HepG2 (cell line): ENCODE measurements around the gene METTL23. TPM values are rescaled to one million over a fixed set of nuclear protein-coding genes. Genes with fewer than 3 reads are reported as not detected.

ENCODE experiments used
- AHR ChIP-seq: IDR thresholded peaks from 2 replicates; pipeline ENCODE4 v1.6.1; 2018; ENCODE audit warnings: missing genetic modification reagents, missing compliant biosample characterization
- ARNTL ChIP-seq: sonication (generic); formaldehyde crosslinking; IDR thresholded peaks from 2 replicates; pipeline ENCODE4 v1.4.0; 2020; ENCODE audit warnings: mild to moderate bottlenecking, missing genetic modification reagents
- ASH2L ChIP-seq: fragments of 300-600, 200-600 bp; sonication (generic); IDR thresholded peaks from 2 replicates; pipeline ENCODE4 v1.7.0; 2017; ENCODE audit warnings: low read depth, mild to moderate bottlenecking, moderate library complexity, mixed read lengths, low read length; ENCODE audit not compliant: insufficient read length
- HNRNPL ChIP-seq: fragments of 200-400 bp; formaldehyde crosslinking; IDR thresholded peaks from 2 replicates; pipeline ENCODE4 v1.6.1; 2017; ENCODE audit warnings: mild to moderate bottlenecking, low read depth, low read length
- KDM5B ChIP-seq: sonication (generic); formaldehyde crosslinking; IDR thresholded peaks from 2 replicates; pipeline ENCODE4 v1.4.0; 2020; ENCODE audit warnings: missing genetic modification reagents, mild to moderate bottlenecking, borderline replicate concordance
- MYNN ChIP-seq: sonication (generic); formaldehyde crosslinking; IDR thresholded peaks from 2 replicates; pipeline ENCODE4 v1.4.0; 2020; ENCODE audit warnings: mild to moderate bottlenecking, low read depth, missing genetic modification reagents
- RAD21 ChIP-seq: fragments of 450-650 bp; formaldehyde crosslinking; IDR thresholded peaks from 2 replicates; pipeline ENCODE4 v1.5.0; 2020; ENCODE audit warnings: mild to moderate bottlenecking
- RFX1 ChIP-seq: fragments of 450-650 bp; IDR thresholded peaks from 2 replicates; pipeline ENCODE4 v1.6.1; 2017
- RFXAP ChIP-seq: sonication (generic); formaldehyde crosslinking; IDR thresholded peaks from 2 replicates; pipeline ENCODE4 v1.4.0; 2020; ENCODE audit warnings: missing genetic modification reagents, borderline replicate concordance
- RORA ChIP-seq: sonication (generic); formaldehyde crosslinking; IDR thresholded peaks from 2 replicates; pipeline ENCODE4 v1.5.0; 2020; ENCODE audit warnings: mild to moderate bottlenecking, missing genetic modification reagents, moderate library complexity
- SKI ChIP-seq: fragments of 450-650 bp; IDR thresholded peaks from one replicate; pipeline ENCODE4 v1.6.1; 2018; ENCODE audit warnings: mild to moderate bottlenecking; ENCODE audit not compliant: partially characterized antibody
- SMAD9 ChIP-seq: sonication (generic); formaldehyde crosslinking; IDR thresholded peaks from 2 replicates; pipeline ENCODE4 v1.5.1; 2020; ENCODE audit warnings: mild to moderate bottlenecking, missing genetic modification reagents
- TARDBP ChIP-seq: sonication (generic); formaldehyde crosslinking; IDR thresholded peaks from 2 replicates; pipeline ENCODE4 v1.8.0; 2022; ENCODE audit warnings: mild to moderate bottlenecking, missing genetic modification reagents
- ZBTB42 ChIP-seq: sonication (generic); formaldehyde crosslinking; IDR thresholded peaks from 2 replicates; pipeline ENCODE4 v1.5.0; 2020; ENCODE audit warnings: mild to moderate bottlenecking, missing genetic modification reagents
- ZMYM2 ChIP-seq: sonication (generic); formaldehyde crosslinking; IDR thresholded peaks from 2 replicates; pipeline ENCODE4 v1.8.0; 2022; ENCODE audit warnings: mild to moderate bottlenecking, missing genetic modification reagents
- ZNF121 ChIP-seq: sonication (generic); formaldehyde crosslinking; IDR thresholded peaks from 2 replicates; pipeline ENCODE4 v1.5.0; 2020; ENCODE audit warnings: mild to moderate bottlenecking, missing genetic modification reagents
- ZNF160 ChIP-seq: sonication (generic); formaldehyde crosslinking; IDR thresholded peaks from 2 replicates; pipeline ENCODE4 v1.8.0; 2022; ENCODE audit warnings: mild to moderate bottlenecking, inconsistent platforms, missing genetic modification reagents
- ZNF383 ChIP-seq: sonication (generic); formaldehyde crosslinking; IDR thresholded peaks from 2 replicates; pipeline ENCODE4 v1.4.0; 2020; ENCODE audit warnings: missing genetic modification reagents, mild to moderate bottlenecking, borderline replicate concordance
- ZNF749 ChIP-seq: sonication (generic); formaldehyde crosslinking; IDR thresholded peaks from 2 replicates; pipeline ENCODE4 v1.8.0; 2022; ENCODE audit warnings: mild to moderate bottlenecking, missing genetic modification reagents, moderate library complexity, borderline replicate concordance
- ZNF768 ChIP-seq: sonication (generic); formaldehyde crosslinking; IDR thresholded peaks from 2 replicates; pipeline ENCODE4 v1.4.0; 2020; ENCODE audit warnings: missing genetic modification reagents
- ZNF780A ChIP-seq: sonication (generic); formaldehyde crosslinking; IDR thresholded peaks from 2 replicates; pipeline ENCODE4 v1.8.0; 2022; ENCODE audit warnings: mild to moderate bottlenecking, missing genetic modification reagents, moderate library complexity
- polyA plus RNA-seq, 8 experiments: library from polyadenylated mRNA; depleted of rRNA in 3 of 8; stranded (reverse) in 7 of 8; unstranded in 1 of 8; fragments of >200 nt; fragmentation: Illumina TruSeq in 4 of 8; extraction: Trizol in 4 of 8; gene quantifications; 2 replicates each; pipeline versions ENCODE4 v1.2.1 to v1.2.3, GENCODE V29; 2011 to 2016; ENCODE audit warnings: low read depth in 4 of 8, missing spikeins in 1 of 8, mixed read lengths in 1 of 8; ENCODE audit not compliant: insufficient read depth in 1 of 8
- total RNA-seq, 5 experiments: library from RNA; depleted of rRNA; stranded (reverse); fragments of >200 nt; fragmentation: Illumina TruSeq; extraction: Trizol; gene quantifications; 2 replicates each; pipeline ENCODE4 v1.2.3, GENCODE V29; 2016; ENCODE audit warnings: low read depth in 1 of 5
- TF ChIP-seq, protein P1 (sequence below): sonication (generic); formaldehyde crosslinking; IDR thresholded peaks from 2 replicates; pipeline ENCODE4 v1.8.1; 2022; ENCODE audit warnings: mild to moderate bottlenecking, missing genetic modification reagents
- TF ChIP-seq, protein P2 (sequence below): sonication (generic); formaldehyde crosslinking; IDR thresholded peaks from 2 replicates; pipeline ENCODE4 v1.4.0; 2020; ENCODE audit warnings: missing genetic modification reagents
- TF ChIP-seq, protein P3 (sequence below): sonication (generic); formaldehyde crosslinking; IDR thresholded peaks from 2 replicates; pipeline ENCODE4 v1.5.1; 2020; ENCODE audit warnings: missing genetic modification reagents, mild to moderate bottlenecking, borderline replicate concordance
- TF ChIP-seq, protein P4 (sequence below): sonication (generic); formaldehyde crosslinking; IDR thresholded peaks from 2 replicates; pipeline ENCODE4 v1.8.1; 2023; ENCODE audit warnings: mild to moderate bottlenecking, missing genetic modification reagents
- TF ChIP-seq, protein P5 (sequence below): sonication (generic); formaldehyde crosslinking; IDR thresholded peaks from 2 replicates; pipeline ENCODE4 v1.8.0; 2022; ENCODE audit warnings: missing genetic modification reagents, mild to moderate bottlenecking, moderate library complexity, borderline replicate concordance

METTL23 gene
- total and polyA plus RNA-seq, 2 of the 13 experiments (the other 11 are each of a cell fraction or from before 2014, with no cell fraction given), result 39.9 to 104 TPM

DNA sequence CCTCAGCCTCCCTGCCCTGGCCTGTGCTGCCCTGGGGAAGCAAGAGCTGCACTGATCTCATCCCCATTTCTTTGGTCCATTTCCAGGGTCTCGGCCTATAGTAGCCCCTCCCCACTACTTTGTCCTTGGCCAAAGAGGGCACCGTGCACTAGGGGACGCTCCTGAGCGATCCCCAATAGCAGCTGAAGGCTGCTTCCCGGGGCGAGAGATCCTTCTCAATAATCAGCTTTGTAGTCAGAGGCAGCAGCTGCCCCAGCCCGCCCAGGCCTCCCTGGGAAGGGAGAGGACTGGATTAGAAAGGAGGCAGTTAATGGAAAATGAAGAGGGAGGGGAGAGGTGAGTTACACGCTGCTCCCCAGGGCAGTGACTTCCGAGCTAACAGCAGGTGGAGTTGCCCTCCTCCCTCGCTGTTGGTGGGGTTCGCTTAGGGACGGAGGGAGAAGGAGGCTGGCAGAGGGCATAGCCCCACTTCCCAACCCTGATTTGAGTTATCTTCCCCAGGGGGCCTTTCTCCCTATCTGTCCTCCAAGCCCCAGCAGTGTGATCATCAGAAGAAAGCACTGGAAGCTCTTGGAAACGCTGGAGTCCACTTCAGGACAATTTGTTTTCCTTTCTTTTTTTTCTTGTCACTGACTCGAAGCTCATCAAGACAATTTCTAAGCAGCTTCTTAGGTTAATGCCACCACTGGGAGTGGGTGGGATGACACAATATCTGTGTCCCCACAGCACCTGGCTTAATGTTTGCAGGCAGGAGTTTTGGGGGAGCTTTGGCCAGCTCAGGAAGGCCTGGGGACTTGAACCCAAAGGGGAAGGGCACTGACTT lies 18.4 kb upstream of the METTL23 start (continued):
- TF ChIP-seq ZNF383 (no peak), SMAD9 (CRISPR knock-in tag) (no peak), RORA (CRISPR knock-in tag) (no peak), ZBTB42 (no peak), MYNN (no peak), ZNF121 (CRISPR knock-in tag) (no peak), SKI (no peak), RFX1 (no peak), KDM5B (no peak; the same call in 1 of the 2 replicates), RAD21 (CRISPR knock-in tag) (peak; percentile 41; the same call in 1 of the 2 replicates), ZNF160 (no peak), ASH2L (no peak), TARDBP (CRISPR knock-in tag) (no peak), ZNF749 (CRISPR knock-in tag) (no peak), ARNTL (no peak), AHR (CRISPR knock-in tag) (no peak), HNRNPL (no peak), ZNF768 (peak; percentile 29; the same call in 1 of the 2 replicates), ZMYM2 (no peak), ZNF780A (CRISPR knock-in tag) (no peak), RFXAP (CRISPR knock-in tag) (no peak)
- TF ChIP-seq, protein P1, sequence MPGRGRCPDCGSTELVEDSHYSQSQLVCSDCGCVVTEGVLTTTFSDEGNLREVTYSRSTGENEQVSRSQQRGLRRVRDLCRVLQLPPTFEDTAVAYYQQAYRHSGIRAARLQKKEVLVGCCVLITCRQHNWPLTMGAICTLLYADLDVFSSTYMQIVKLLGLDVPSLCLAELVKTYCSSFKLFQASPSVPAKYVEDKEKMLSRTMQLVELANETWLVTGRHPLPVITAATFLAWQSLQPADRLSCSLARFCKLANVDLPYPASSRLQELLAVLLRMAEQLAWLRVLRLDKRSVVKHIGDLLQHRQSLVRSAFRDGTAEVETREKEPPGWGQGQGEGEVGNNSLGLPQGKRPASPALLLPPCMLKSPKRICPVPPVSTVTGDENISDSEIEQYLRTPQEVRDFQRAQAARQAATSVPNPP (CRISPR knock-in tag), result no peak
- TF ChIP-seq, protein P2, sequence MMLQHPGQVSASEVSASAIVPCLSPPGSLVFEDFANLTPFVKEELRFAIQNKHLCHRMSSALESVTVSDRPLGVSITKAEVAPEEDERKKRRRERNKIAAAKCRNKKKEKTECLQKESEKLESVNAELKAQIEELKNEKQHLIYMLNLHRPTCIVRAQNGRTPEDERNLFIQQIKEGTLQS (CRISPR knock-in tag), result no peak
- TF ChIP-seq, protein P3, sequence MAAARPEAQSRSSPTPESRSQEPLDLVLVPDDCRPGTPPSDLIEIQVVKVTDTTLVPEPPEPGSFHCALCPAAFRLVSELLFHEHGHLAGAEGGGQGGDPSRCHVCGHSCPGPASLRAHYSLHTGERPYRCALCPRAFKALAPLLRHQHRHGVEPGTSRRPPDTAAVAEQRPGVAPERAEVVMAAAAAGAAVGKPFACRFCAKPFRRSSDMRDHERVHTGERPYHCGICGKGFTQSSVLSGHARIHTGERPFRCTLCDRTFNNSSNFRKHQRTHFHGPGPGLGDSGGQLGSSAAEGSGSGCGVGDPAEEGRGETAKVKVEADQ (CRISPR knock-in tag), result no peak
- TF ChIP-seq, protein P4, sequence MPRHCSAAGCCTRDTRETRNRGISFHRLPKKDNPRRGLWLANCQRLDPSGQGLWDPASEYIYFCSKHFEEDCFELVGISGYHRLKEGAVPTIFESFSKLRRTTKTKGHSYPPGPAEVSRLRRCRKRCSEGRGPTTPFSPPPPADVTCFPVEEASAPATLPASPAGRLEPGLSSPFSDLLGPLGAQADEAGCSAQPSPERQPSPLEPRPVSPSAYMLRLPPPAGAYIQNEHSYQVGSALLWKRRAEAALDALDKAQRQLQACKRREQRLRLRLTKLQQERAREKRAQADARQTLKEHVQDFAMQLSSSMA (CRISPR knock-in tag), result 0 out of 2 replicates have a peak, but pooled peaks have one; percentile 53
- TF ChIP-seq, protein P5, sequence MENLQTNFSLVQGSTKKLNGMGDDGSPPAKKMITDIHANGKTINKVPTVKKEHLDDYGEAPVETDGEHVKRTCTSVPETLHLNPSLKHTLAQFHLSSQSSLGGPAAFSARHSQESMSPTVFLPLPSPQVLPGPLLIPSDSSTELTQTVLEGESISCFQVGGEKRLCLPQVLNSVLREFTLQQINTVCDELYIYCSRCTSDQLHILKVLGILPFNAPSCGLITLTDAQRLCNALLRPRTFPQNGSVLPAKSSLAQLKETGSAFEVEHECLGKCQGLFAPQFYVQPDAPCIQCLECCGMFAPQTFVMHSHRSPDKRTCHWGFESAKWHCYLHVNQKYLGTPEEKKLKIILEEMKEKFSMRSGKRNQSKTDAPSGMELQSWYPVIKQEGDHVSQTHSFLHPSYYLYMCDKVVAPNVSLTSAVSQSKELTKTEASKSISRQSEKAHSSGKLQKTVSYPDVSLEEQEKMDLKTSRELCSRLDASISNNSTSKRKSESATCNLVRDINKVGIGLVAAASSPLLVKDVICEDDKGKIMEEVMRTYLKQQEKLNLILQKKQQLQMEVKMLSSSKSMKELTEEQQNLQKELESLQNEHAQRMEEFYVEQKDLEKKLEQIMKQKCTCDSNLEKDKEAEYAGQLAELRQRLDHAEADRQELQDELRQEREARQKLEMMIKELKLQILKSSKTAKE (CRISPR knock-in tag), result no peak
